ENCODE data around the gene DUSP1. TPM values are rescaled to one million over a fixed set of nuclear protein-coding genes. Genes with fewer than 3 reads are reported as not detected.

Gene DUSP1
- total and polyA plus RNA-seq, 2 of the 13 experiments (the other 11 are each of a cell fraction or from before 2014, with no cell fraction given): 27.1 to 55.5 TPM

DNA sequence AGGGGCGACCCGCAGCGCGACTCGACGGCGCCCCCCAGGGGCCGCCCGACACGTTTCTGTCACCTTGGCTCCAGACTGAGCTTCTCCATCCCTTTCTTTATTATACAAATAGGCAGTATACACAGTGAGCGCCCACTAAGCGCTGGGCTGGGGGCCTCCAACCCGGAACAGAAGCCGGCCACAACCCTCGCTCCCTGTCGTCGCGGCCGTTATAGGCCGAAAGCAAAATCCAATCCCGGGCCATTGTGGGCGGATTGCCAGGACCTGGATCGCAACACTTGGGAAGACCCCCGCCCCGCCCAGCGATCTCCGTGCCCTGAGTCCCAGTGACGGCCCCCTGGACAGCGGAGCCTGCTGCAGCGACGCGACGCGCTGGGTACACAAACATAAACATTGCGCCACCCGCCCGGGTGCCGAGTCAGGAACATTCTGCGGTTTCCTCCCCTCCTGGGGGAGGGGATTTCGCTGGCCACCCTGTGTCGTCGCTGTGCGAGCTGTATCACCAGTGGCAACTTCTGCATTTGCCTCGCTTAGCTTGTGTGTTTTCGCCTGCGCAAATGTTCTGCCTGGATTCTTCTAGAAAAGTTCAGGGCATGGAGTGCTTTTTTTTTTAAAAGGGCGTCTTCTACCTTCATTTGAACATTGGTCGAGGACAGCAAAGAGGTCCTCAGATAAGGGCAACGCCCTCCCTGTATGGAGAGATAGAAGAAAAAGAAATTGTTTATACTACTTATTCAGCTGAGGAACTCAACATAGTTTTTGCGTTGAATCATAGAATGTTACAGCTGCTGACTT is 1.3 kb upstream of the DUSP1 start (continued):
- TF ChIP-seq, protein P1, sequence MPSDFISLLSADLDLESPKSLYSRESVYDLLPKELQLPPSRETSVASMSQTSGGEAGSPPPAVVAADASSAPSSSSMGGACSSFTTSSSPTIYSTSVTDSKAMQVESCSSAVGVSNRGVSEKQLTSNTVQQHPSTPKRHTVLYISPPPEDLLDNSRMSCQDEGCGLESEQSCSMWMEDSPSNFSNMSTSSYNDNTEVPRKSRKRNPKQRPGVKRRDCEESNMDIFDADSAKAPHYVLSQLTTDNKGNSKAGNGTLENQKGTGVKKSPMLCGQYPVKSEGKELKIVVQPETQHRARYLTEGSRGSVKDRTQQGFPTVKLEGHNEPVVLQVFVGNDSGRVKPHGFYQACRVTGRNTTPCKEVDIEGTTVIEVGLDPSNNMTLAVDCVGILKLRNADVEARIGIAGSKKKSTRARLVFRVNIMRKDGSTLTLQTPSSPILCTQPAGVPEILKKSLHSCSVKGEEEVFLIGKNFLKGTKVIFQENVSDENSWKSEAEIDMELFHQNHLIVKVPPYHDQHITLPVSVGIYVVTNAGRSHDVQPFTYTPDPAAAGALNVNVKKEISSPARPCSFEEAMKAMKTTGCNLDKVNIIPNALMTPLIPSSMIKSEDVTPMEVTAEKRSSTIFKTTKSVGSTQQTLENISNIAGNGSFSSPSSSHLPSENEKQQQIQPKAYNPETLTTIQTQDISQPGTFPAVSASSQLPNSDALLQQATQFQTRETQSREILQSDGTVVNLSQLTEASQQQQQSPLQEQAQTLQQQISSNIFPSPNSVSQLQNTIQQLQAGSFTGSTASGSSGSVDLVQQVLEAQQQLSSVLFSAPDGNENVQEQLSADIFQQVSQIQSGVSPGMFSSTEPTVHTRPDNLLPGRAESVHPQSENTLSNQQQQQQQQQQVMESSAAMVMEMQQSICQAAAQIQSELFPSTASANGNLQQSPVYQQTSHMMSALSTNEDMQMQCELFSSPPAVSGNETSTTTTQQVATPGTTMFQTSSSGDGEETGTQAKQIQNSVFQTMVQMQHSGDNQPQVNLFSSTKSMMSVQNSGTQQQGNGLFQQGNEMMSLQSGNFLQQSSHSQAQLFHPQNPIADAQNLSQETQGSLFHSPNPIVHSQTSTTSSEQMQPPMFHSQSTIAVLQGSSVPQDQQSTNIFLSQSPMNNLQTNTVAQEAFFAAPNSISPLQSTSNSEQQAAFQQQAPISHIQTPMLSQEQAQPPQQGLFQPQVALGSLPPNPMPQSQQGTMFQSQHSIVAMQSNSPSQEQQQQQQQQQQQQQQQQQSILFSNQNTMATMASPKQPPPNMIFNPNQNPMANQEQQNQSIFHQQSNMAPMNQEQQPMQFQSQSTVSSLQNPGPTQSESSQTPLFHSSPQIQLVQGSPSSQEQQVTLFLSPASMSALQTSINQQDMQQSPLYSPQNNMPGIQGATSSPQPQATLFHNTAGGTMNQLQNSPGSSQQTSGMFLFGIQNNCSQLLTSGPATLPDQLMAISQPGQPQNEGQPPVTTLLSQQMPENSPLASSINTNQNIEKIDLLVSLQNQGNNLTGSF (CRISPR knock-in tag; IDR thresholded peaks at IDR 0.05): peak; percentile 65; the same call in 1 of the 2 replicates
- TF ChIP-seq ZNF362 (CRISPR knock-in tag; IDR thresholded peaks at IDR 0.05; ENCODE audit: borderline replicate concordance) (peak; percentile 84; the same call in 1 of the 2 replicates), KAT2B (IDR thresholded peaks at IDR 0.05; ENCODE audit: borderline replicate concordance, low read depth, low read length) (no peak), GMEB2 (CRISPR knock-in tag; IDR thresholded peaks at IDR 0.05; ENCODE audit: low read depth) (no peak), ZNF343 (CRISPR knock-in tag; IDR thresholded peaks at IDR 0.05) (peak; percentile 41; the same call in 1 of the 2 replicates), SRY (CRISPR knock-in tag; IDR thresholded peaks at IDR 0.05) (peak; percentile 76; the same call in 1 of the 2 replicates), SMAD9 (CRISPR knock-in tag; IDR thresholded peaks at IDR 0.05) (no peak), RARA (CRISPR knock-in tag; IDR thresholded peaks at IDR 0.05) (peak; percentile 93), NR3C1 (CRISPR knock-in tag; IDR thresholded peaks at IDR 0.05) (no peak), ZNF234 (CRISPR knock-in tag; conservative IDR thresholded peaks at IDR 0.05) (no peak), MEF2D (CRISPR knock-in tag; IDR thresholded peaks at IDR 0.05) (peak; percentile 92), KLF13 (CRISPR knock-in tag; IDR thresholded peaks at IDR 0.05) (no peak), GATAD2A (CRISPR knock-in tag; IDR thresholded peaks at IDR 0.05) (peak; percentile 99), ZNF678 (CRISPR knock-in tag; IDR thresholded peaks at IDR 0.05) (no peak)
- TF ChIP-seq, protein P2, sequence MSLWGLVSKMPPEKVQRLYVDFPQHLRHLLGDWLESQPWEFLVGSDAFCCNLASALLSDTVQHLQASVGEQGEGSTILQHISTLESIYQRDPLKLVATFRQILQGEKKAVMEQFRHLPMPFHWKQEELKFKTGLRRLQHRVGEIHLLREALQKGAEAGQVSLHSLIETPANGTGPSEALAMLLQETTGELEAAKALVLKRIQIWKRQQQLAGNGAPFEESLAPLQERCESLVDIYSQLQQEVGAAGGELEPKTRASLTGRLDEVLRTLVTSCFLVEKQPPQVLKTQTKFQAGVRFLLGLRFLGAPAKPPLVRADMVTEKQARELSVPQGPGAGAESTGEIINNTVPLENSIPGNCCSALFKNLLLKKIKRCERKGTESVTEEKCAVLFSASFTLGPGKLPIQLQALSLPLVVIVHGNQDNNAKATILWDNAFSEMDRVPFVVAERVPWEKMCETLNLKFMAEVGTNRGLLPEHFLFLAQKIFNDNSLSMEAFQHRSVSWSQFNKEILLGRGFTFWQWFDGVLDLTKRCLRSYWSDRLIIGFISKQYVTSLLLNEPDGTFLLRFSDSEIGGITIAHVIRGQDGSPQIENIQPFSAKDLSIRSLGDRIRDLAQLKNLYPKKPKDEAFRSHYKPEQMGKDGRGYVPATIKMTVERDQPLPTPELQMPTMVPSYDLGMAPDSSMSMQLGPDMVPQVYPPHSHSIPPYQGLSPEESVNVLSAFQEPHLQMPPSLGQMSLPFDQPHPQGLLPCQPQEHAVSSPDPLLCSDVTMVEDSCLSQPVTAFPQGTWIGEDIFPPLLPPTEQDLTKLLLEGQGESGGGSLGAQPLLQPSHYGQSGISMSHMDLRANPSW (CRISPR knock-in tag; IDR thresholded peaks at IDR 0.05; ENCODE audit: borderline replicate concordance): peak; percentile 65; the same call in 1 of the 2 replicates
- TF ChIP-seq, protein P3, sequence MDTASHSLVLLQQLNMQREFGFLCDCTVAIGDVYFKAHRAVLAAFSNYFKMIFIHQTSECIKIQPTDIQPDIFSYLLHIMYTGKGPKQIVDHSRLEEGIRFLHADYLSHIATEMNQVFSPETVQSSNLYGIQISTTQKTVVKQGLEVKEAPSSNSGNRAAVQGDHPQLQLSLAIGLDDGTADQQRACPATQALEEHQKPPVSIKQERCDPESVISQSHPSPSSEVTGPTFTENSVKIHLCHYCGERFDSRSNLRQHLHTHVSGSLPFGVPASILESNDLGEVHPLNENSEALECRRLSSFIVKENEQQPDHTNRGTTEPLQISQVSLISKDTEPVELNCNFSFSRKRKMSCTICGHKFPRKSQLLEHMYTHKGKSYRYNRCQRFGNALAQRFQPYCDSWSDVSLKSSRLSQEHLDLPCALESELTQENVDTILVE (CRISPR knock-in tag; IDR thresholded peaks at IDR 0.05): peak; percentile 85
